GM04503 (cell line): ENCODE results near the gene ENOX1.

Experiments used
- DNase-seq: peaks from one replicate; pipeline ENCODE4 v3.0.0-alpha.2; 2012; ENCODE audit warnings: low read depth

The ENOX1 gene

DNA sequence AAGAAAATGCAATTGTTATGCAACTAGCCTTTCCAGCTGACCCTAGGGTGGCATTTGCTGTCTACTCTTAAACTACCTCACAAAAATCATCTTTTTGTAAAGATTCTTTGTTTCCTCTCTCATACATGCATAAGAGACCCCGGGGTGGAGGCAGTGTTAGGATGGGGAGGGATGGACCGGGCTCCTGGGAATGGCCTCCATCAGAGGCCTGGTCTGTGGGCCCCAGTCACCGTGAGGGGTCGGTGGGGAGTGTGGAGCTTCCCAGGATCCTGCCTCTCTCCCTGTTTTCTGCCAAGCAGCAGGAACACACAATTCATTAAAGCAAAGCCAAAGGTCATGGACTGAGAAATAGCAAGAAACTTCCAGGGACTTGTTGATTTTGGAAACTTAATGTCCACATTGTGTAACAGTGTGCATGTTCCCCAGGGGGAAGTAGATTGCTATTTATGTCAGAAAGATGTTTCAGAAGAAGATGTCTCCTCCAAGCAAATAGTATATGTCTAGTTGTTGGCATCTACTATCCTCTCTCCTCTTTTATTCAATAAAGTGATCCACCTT is 241.4 kb downstream of the ENOX1 start:
- DNase-seq: no peak

DNA sequence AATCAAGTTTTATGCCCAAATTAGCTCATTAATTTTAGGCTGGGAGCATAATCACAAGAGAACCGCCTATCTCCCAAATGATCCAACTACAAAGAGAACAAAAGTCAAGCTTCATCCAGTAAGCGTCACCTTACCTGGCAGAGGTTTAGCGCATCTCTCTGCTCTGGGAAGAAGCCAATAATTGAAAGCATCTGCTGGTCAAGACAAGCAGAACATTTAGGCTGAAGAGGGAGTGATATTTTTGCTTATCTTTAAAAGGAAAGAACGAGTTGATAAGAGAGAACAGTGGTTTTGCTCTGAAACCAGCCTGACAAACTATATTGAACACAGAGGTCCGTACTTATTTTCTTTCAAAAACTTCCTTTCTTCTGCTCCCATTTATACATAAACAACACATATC is 242.1 kb downstream of the ENOX1 start:
- DNase-seq: no peak

DNA sequence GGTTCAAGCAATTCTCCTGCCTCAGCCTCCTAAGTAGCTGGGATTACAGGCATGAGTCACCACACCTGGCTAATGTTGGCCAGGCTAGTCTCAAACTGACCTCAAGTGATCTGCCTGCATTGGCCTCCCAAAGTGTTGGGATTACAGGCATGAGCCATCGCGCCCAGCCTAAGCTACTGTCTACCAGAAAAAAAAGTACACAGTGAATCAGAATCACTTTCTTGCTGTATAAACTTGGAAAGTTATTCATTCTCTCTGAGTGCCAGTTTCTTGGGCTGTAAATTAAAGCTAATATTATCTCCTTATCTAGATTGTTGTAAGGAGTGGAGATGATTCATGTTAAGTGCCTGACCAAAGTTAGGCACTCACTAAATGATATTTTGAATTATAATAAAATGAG is 242.8 kb downstream of the ENOX1 start:
- no peak for DNase-seq

DNA sequence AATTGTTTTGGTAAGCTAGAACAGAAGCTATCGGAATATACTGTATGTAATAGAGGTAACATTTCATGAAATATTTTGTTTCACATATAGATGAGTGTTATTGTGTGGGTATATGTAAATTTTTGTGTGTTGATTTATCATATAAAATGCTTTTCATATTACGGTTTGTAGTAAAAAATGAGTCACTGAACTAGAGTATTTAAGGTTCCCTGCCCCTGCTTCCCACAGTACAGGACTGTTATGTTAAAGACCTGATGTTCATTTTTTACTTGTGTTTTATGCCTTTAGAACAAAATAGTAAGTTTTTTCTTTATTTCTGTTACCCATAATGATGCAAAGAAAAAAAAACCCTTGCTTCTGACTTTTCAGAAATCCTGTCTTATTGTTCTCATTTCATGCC is 243.4 kb downstream of the ENOX1 start:
- DNase-seq: no peak

DNA sequence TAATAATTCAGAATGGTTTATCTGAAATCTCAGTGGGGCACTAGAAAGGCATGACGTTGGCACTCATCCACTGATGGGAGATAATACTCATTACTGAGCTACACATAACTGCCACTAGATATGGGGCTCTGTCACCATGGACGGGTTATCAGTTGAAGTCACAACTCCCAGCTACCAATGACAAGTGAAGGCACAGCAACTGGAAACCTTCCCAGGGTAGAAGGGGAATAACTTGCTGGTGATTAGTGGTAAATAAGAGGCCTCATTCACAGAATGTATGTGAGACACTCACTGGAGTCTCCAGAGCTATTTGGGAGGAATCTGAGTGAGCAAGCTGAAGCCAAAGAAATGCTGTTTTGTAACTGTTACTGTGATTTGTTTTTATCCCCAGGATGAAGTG is 249.6 kb downstream of the ENOX1 start:
- peak; percentile 42 for DNase-seq

DNA sequence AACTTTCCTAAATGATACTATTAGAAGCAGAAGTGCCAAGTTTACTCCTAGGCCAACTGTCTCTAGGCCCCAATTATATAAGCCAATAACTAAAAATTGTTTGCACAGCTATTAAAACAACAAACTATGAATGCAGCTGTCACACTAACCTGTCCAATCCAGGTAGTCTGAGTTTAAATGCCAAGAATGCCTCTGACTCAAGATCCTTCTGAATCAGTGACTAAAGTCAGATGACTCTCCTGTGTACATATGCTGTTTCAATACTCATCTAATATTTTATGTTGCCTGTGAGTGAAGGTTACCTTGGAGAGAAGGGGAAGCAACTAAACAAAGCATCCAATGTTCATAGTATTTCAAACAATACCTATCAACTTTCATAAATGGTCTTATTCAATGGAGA is 257.0 kb downstream of the ENOX1 start:
- DNase-seq: no peak

DNA sequence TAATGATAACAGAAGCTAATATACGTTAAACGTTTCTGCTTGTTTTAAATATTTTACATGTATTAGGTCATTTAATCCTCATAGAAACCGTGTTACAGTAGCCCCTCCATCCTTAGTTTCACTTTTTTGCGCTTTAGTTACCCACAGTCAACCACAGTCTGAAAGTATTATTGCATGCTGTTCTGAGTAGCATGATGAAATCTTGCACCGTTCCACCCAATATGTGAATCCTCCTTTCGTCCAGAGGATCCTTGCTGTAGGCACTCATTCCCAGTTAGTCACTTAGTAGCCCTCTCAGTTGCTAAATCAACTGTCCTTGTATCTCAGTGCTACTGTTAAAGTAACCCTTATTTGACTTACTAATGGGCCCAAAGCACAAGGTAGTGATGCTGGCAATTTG is 257.8 kb downstream of the ENOX1 start:
- no peak for DNase-seq

DNA sequence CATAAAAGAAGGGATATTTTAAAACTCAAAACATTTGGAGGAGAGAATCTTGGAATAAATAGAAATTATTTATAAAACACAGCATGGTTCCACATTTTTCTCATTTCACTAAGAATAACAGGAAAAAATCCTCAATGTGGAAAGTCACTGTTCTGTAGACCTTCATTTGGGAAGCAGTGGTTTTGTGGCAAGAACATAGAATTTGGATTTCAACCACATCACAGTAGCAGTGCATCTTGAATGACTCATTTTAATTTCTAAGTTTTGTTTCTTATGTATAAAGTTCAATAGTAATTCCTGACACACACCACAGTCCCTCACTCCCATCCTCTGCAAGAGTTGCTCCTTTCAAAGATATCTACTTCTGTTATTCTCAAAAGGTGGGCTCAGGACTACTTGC is 264.0 kb downstream of the ENOX1 start:
- DNase-seq: peak; percentile 44

DNA sequence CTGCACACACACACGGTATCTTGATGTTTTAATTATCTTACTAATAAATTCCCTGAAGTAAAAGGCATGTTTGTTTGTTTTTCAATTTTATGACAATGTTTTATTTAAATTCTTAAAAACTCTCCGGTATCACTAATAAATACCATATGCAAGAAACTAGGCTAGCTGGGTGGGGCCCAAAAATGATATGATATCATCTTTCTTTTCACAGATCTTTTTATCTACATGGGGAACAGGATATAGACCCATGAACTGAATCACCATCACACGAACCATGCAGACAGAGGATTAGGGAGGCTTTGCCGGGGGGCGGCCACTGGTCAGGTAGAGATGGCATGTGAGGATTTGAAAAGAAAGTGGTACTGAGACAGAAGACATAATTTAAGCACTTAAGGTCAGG is 266.4 kb downstream of the ENOX1 start:
- DNase-seq: no peak

DNA sequence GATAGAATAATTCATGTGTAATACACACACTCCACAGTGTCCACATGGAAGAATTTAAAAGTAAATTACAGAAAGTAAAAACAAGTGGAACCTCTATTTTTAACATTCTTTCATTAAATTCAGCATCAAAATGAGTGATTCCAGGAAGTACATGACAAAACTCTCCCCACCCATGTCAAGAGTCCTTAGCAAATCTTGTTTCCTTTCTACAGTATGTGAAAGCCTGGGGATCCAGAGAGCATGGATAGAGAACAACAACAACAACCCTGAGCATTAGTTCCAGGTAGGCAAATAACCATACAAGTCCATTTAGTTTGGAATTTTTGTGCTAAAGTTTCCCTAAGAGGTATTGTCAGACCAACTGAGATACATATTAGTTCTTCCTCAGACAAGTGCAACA is 267.9 kb downstream of the ENOX1 start:
- DNase-seq: no peak

DNA sequence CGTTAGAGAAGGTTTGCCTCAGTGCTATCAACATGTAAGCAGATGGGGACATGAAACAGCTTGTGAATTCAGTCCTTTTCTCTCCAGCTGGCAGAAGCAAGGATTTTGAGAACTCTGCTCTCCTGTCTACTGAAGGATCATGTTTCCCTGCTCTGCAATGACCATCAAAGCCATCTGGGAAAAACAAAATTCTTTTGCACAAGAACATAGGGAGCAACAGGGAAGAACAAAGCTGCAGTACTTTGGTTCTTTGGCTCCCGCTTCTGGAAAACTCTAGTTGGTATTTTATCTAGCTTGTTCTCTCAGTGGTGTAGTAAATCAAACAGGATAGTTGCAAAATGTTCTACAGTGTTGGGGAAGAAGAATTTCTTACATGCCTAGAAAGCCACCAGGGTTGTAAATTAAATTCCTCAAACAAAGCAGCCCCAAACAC is 270.4 kb downstream of the ENOX1 start:
- DNase-seq: peak; percentile 90

DNA sequence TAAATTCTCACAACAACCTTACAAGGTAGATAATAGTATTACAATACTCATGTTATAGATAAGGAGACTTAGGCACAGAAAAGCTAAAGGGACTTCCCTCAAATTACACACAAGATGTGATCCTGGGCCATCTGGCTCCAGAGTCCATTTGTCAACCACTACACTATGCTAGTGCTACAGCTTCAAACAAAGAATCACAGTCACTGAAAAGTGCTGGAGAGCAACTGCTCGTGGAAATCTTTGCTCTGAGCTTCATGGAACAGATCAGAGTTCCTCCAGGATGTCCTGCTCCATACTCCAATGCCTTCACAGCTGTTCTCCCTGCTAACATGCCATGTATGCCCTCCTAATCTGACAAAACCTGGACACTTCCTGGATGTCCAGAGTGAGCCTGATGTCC is 271.2 kb downstream of the ENOX1 start:
- DNase-seq: no peak

DNA sequence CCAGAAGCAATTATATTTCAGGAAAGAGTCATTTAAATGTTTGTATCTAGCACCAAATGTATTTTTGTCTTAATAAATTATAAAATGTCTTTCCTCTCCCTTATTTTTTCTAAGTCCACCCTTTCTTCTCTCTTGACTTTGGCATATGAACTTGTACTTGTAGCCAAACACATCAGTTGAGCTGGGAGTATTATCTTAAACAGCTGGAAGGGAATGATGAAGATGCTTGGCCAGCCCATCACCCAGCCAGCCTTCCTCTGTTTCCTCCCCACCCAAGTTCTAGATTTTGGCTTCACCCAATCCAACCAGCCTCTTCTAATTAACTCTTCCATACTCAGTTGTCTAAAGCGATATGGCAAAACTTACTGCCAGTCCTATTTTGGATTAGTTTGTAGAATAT is 272.5 kb downstream of the ENOX1 start:
- no peak for DNase-seq

DNA sequence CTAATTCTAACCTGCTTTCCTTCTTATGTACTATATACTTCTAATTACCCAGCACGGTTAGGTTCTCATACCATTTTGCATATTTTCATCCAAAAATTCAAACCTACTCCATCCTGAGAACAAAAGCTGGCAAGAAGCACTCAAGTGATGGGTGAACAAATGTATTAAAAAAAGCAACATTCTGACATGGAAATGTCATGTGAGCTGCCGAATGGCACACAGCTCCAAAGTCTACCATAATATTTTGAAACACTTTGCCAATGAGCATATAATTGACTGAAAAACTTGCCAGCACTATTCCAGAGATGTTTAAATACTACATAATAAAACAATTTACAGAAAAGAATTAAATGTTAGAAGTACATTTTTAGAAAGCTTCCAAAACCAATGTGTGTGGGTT is 274.6 kb downstream of the ENOX1 start:
- DNase-seq: no peak

DNA sequence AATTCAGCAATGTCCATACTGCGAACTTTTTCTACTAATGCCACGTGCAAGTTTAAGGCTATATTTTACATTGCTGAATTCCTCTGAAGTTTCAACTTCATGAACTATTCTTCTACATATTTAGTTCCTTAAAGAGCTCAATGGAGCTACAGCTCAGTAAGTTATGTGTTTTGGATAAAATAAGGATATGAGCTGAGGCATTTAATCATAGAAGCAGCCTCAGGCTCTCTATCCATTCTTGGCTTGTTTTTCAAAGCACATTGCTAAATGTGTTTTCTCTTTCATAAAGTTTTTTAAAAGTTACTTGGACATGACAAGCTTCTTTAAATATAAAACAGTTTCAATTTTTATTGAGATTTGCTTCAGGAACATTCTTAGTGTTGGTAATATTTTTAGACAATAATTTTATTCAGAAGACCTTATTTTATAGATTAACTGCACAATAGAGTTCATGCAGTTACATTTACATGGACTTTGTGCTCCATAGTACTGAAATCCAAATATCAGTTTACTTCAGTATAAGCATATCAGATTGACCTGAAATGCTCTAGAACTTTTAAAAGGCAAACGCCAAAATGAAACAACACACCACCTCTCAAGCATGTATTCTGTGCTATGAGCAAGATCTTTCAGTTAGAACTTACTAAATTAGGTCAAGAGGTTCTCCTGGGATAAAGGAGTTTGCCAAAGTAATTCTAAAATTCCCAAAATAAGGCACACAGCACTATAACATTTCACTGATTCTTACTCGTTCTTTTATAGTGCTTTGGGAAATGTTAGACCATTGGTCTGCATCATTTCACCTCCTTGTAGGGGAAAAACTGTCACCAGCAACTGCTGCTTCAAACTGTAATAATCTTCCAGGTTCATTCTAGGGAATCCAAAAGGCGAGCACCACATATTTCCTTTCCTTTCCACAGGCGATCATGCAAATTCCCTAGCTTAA is 275.5 kb downstream of the ENOX1 start:
- no peak for DNase-seq

DNA sequence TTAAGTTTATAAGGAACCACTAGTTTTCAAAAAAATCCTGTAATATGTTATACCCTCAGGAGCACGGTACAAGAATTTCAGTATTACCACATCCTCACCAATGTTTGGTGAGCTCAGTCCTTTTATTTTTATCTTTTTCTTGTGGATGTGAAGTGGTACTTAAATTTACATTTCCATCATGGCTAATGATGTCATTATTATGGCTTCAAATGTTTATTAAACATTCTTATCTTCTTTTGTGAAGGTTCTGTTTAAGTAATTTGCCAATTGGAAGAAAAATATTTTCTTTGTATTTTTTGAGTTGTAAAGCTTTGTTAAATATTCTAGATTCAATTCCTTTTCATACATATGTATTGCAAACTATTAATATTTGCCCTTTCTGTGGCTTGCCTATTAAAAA is 291.0 kb downstream of the ENOX1 start:
- DNase-seq: no peak

DNA sequence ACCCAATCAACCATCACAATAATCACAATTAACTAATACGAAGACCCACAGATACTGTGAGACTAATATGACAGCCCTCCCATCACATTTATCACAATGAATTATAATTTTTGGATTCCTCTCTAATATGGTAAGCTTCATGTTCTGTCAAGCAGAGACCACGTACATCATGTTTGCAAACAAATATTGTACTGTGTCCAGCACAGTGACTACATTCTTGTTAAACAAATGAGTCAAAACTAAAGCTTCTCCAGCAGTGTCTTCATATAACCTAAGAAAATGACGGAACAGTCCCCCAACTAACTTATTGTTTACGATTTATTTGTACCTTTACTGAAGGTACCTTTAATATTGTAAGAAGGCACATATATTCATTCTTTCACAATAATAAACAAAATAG is 292.6 kb downstream of the ENOX1 start:
- no peak for DNase-seq

DNA sequence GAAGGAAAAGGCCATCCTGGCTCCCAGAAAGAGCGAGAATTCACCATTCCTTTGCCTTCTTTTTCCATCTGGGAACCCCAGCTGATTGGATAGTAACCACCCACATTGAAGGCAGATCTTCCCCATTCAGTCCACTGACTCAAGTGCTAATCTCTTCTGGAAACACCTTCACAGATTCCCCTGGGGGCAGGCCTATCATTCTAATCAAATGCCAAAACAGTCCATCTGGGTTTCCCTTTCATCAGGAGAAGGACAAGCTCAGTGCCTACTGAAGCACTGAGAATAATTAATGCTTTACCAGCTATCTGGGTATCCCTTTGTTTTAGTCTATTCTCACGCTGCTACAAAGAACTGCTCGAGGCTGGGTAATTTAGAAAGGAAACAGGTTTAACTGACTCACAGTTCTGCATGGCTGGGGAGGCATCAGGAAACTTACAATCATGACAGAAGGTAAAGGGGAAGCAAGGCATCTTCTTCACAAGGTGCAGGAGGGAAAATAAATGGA is 293.2 kb downstream of the ENOX1 start:
- no peak for DNase-seq

DNA sequence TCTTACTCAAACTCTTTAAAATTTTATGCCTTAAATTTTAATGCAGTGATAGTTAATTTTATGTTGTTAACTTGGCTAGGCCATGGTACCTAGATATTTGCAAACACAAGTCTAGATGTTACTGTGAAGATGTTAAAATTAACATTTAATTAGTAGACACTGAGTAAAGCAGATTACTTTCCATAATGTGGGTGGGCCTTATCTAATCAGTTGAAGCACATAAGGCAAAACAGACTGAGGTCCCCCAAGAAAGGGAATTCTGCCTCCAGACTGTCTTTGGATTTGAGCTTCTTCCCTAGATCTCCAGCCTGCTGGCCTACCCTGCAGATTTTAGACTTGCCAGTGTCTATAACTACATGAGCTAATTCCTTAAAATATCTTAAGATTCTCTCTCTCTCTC is 294.0 kb downstream of the ENOX1 start:
- no peak for DNase-seq

DNA sequence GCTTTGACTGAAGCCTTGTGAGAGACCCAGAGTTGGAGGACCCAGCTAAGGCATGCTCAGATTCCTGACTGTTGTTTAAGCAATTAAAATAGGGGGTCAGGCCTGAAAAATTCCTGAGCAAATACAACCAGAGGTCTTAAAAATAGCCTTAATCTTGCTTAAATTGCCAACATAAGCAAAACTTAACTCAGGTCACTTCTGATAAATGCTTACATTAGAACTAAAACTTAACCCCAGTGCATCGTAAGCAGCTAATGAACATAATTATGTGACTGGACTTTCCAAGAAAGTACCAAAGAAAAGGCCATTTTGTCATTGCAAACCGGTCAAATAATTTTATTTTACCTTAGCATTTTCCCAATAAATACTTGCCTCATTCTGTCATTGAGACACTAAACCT is 294.5 kb downstream of the ENOX1 start:
- no peak for DNase-seq

DNA sequence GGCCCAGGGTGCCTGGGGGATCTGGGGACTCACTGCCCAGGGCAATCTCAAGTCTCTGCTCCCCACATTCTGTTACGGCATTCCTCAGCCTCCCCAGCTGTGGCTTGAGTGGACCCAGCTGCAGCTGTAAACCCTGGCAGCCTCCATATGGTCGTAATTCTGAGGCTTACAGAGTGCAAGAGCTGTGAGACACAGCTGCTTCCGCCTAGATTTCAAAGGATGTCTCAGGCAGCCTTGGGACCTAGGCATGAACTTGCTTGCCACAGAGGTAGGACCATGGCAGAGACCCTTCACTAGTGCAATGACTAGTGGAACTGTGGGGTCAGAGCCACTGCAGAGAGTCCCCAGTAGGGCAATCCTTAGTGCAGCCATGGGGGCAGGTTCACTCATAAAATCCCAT is 297.5 kb downstream of the ENOX1 start:
- no peak for DNase-seq

DNA sequence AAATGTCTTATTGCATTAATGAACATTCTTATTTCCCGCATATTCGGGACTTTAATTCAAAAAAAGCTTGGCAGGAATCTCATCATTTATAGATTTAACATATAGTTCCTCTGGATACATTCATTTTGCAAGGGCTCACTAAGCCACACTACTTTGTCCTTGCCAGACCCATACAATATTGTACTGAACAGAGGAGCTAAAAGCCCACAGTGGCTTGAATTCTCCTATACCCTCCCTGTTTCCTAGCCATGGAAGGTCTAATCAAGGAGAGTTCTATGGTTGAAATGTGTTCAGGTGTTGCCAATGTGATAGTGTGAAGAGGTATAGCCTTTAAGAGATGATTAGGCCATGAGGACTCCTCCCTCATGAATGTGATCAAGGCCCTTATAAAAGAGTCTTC is 298.9 kb downstream of the ENOX1 start:
- no peak for DNase-seq

DNA sequence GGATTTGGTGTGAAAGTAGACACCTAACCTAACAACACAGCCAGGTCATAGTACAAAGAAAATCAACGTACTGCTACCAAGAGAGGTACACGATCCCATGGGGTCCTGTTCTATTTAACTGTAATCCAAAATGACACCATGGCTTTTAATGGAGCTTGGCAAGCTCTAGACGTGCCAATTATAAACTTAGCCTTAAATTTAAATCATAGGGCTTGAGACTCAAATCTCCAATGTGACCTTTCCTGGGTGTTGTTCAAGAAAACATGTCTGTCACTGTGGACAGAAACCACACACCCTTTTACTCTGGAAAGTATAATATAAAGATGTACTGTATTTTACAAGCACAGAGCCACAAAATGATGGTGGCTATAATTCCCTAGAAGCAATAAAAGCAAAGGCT is 299.3 kb downstream of the ENOX1 start:
- DNase-seq: no peak
